WI38 (cell line): ENCODE data around the gene SMAD3.
"Not testable (repeated sequence)": the region's sequence is repeated elsewhere in the genome, so short reads cannot be mapped to it uniquely, and the experiment has no call there.

Source experiments
- H3K4me3 ChIP-seq: 2 replicates; pipeline ENCODE4 v1.5.1; 2011; ENCODE audit warnings: low read depth, mild to moderate bottlenecking, control low read depth, low read length
- CTCF ChIP-seq: IDR thresholded peaks from 2 replicates; pipeline ENCODE4 v1.5.1; 2012; ENCODE audit warnings: low read depth, mild to moderate bottlenecking, control low read depth, low read length

SMAD3 gene

GRCh38 chr15:67120009-67120838 is 54.8 kb downstream of the SMAD3 start:
- no peak for TF ChIP-seq CTCF
- H3K4me3 ChIP-seq: no peak overlapping the region

GRCh38 chr15:67120839-67121643 is 55.6 kb downstream of the SMAD3 start:
- no peak for TF ChIP-seq CTCF
- no peak overlapping the region for H3K4me3 ChIP-seq

GRCh38 chr15:67121644-67122605 is 56.5 kb downstream of the SMAD3 start:
- H3K4me3 ChIP-seq: no peak overlapping the region
- no peak for TF ChIP-seq CTCF

GRCh38 chr15:67122816-67123215 is 57.4 kb downstream of the SMAD3 start:
- not testable (repeated sequence) for H3K4me3 ChIP-seq

GRCh38 chr15:67123291-67123690 is 57.9 kb downstream of the SMAD3 start:
- H3K4me3 ChIP-seq: not testable (repeated sequence)

- TF ChIP-seq CTCF: no peak
These were observed 58.7 kb downstream of the SMAD3 start for GRCh38 chr15:67124111-67124510.

GRCh38 chr15:67124911-67125588 is 59.6 kb downstream of the SMAD3 start:
- no peak for TF ChIP-seq CTCF
- H3K4me3 ChIP-seq: no peak overlapping the region

More at GRCh38 chr15:67124111-67124510, 58.7 kb downstream of the SMAD3 start:
- no peak overlapping the region for H3K4me3 ChIP-seq
